HG03558 (cell line): ENCODE results near the gene TMEM263.
"Not testable (repeated sequence)": the region's sequence is repeated elsewhere in the genome, so short reads cannot be mapped to it uniquely, and the experiment has no call there.

Experiments
- ATAC-seq: cut with Tn5 transposase; IDR thresholded peaks from one replicate; pipeline ENCODE4 v1.9.1; 2021; ENCODE audit warnings: moderate number of reproducible peaks; ENCODE audit not compliant: unreplicated experiment; ENCODE audit errors: extremely low read depth

TMEM263 gene

GRCh38 chr12:106955377-106956047 lies at the start of gene TMEM263:
TSS of gene TMEM263 (plus strand) at chr12:106955907. CDS start at chr12:106967117, 11,210 bp downstream.
- ATAC-seq = peak; percentile 63

- ATAC-seq = no peak
Observed at GRCh38 chr12:106906715-106907114, 49.0 kb upstream of the TMEM263 start.

- no peak for ATAC-seq
Observed at GRCh38 chr12:106907411-106907810, 48.3 kb upstream of the TMEM263 start.

- ATAC-seq = no peak
Observed at GRCh38 chr12:106907846-106908245, 47.9 kb upstream of the TMEM263 start.

GRCh38 chr12:106908561-106908960 lies 47.1 kb upstream of the TMEM263 start:
- no peak for ATAC-seq

- peak; percentile 44 for ATAC-seq
Observed at GRCh38 chr12:106910202-106910601, 45.5 kb upstream of the TMEM263 start.

- no peak for ATAC-seq
Observed at GRCh38 chr12:106911581-106911980, 44.1 kb upstream of the TMEM263 start.

- ATAC-seq = no peak
Observed at GRCh38 chr12:106913456-106913855, 42.3 kb upstream of the TMEM263 start.

GRCh38 chr12:106914796-106915634 lies 40.7 kb upstream of the TMEM263 start:
- ATAC-seq = peak; percentile 50

GRCh38 chr12:106915635-106916026 lies 40.1 kb upstream of the TMEM263 start:
- ATAC-seq = no peak

GRCh38 chr12:106917503-106917902 lies 38.2 kb upstream of the TMEM263 start:
- no peak for ATAC-seq

GRCh38 chr12:106918746-106919145 lies 37.0 kb upstream of the TMEM263 start:
- no peak for ATAC-seq

- no peak for ATAC-seq
Observed at GRCh38 chr12:106919910-106920544, 35.7 kb upstream of the TMEM263 start.

GRCh38 chr12:106921976-106922375 lies 33.7 kb upstream of the TMEM263 start:
- not testable (repeated sequence) for ATAC-seq

- not testable (repeated sequence) for ATAC-seq
Observed at GRCh38 chr12:106923594-106923993, 32.1 kb upstream of the TMEM263 start.

GRCh38 chr12:106924268-106924861 lies 31.3 kb upstream of the TMEM263 start:
- no peak for ATAC-seq

- no peak for ATAC-seq
Observed at GRCh38 chr12:106926657-106927056, 29.1 kb upstream of the TMEM263 start.

GRCh38 chr12:106934277-106934676 lies 21.4 kb upstream of the TMEM263 start:
- ATAC-seq = no peak

- ATAC-seq = no peak
Observed at GRCh38 chr12:106941481-106942156, 14.1 kb upstream of the TMEM263 start.

- ATAC-seq = no peak
Observed at GRCh38 chr12:106942775-106943174, 12.9 kb upstream of the TMEM263 start.
